GM10248 (cell line): ENCODE measurements around the gene UBXN11.

Experiments used
- CTCF ChIA-PET: fragments of 300-600 bp; sonication (Branson Sonifier 250); formaldehyde crosslinking; extraction: SDS; loops from one replicate; lab custom pipeline; 2021; ENCODE audit warnings: antibody characterized with exemption; lab: Yijun Ruan, JAX
- POLR2A ChIA-PET: fragments of 350-650 bp; sonication (Branson Sonifier 250); formaldehyde crosslinking; extraction: SDS; loops from one replicate; lab custom pipeline; 2020; ENCODE audit warnings: antibody characterized with exemption; lab: Yijun Ruan, JAX
- DNase-seq: peaks from one replicate; pipeline ENCODE4 v3.0.0; 2012; ENCODE audit errors: extremely low spot score
- CTCF ChIP-seq: IDR thresholded peaks from 2 replicates; pipeline ENCODE4 v1.5.1; 2012; ENCODE audit warnings: mild to moderate bottlenecking, low read depth; ENCODE audit errors: extremely low read depth, missing control alignments, control extremely low read depth

Gene UBXN11

GRCh38 chr1:26280333-26281042 is 25.9 kb downstream of the UBXN11 start:
- POLR2A ChIA-PET: interaction anchor here (0.8 kb wide), 1 partner anchor 40 kb away, joined by 3 read pairs; no protein-coding TSS in a partner anchor
- DNase-seq: no peak
- no peak for TF ChIP-seq CTCF
- CTCF ChIA-PET: interaction anchor here (1.0 to 21.9 kb wide), 9 partner anchors 8 to 140 kb away, joined by 3 to 690 read pairs (median 7); partner anchors contain the start of genes CD52, CEP85 and UBXN11

- peak; percentile 47 for TF ChIP-seq CTCF
- ChIA-PET CTCF (interaction anchor here (1.0 to 21.9 kb wide), 12 partner anchors 9 to 145 kb away, joined by 3 to 690 read pairs (median 4); partner anchors contain the start of genes CD52, CEP85 and UBXN11), POLR2A (interaction anchor here (0.8 kb wide), 2 partner anchors 38 to 40 kb away, joined by 3 read pairs; partner anchors contain the start of gene CD52)
- peak; percentile 95 for DNase-seq
Measured at GRCh38 chr1:26279456-26280332, 26.7 kb downstream of the UBXN11 start, which contains the start of gene SH3BGRL3. Gene SH3BGRL3, plus strand, starts transcription at chr1:26280086. Its CDS starts 70 bp downstream, at chr1:26280156.

GRCh38 chr1:26278724-26279455 is 27.5 kb downstream of the UBXN11 start:
- TF ChIP-seq CTCF: no peak
- POLR2A ChIA-PET: interaction anchor here (0.8 kb wide), 1 partner anchor 39 kb away, joined by 3 read pairs; the partner anchor contains the start of gene CD52
- CTCF ChIA-PET: interaction anchor here (1.0 to 21.9 kb wide), 13 partner anchors 10 to 146 kb away, joined by 3 to 690 read pairs (median 5); partner anchors contain the start of genes CD52, CEP85 and UBXN11
- DNase-seq: no peak

GRCh38 chr1:26278303-26278702 is 28.1 kb downstream of the UBXN11 start:
- ChIA-PET POLR2A (no interaction called here), CTCF (interaction anchor here (1.2 to 21.9 kb wide), 9 partner anchors 7 to 147 kb away, joined by 3 to 690 read pairs (median 11); partner anchors contain the start of genes CD52, CEP85 and UBXN11)
- TF ChIP-seq CTCF: no peak
- DNase-seq: no peak

- CTCF ChIA-PET: interaction anchor here (0.9 to 21.9 kb wide), 8 partner anchors 8 to 139 kb away, joined by 3 to 690 read pairs (median 29); partner anchors contain the start of genes CD52, CEP85 and UBXN11
- POLR2A ChIA-PET: no interaction called here
- no peak for DNase-seq
- TF ChIP-seq CTCF: no peak
Measured at GRCh38 chr1:26277719-26278118, 28.7 kb downstream of the UBXN11 start.
